Activated CD8-positive, alpha-beta memory T cell treated with anti-CD3 and anti-CD28 coated beads for 36 hours (primary cell): ENCODE data around the gene CLIC4. TPM values are rescaled to one million over a fixed set of nuclear protein-coding genes. Genes with fewer than 3 reads are reported as not detected.
"Not testable (repeated sequence)": the region's sequence is repeated elsewhere in the genome, so short reads cannot be mapped to it uniquely, and the experiment has no call there.

Experiments
- CTCF ChIA-PET: fragments of 350-600 bp; sonication (Branson Sonifier 250); formaldehyde crosslinking; loops from one replicate; lab custom pipeline; 2021; ENCODE audit warnings: antibody characterized with exemption; lab: Charles Lee
- POLR2A ChIA-PET: fragments of 350-600 bp; sonication (Branson Sonifier 250); formaldehyde crosslinking; loops from one replicate; lab custom pipeline; 2021; ENCODE audit warnings: antibody characterized with exemption; lab: Charles Lee
- total RNA-seq, 2 experiments: library from RNA; stranded (reverse); gene quantifications; one replicate each; pipeline ENCODE4 v1.2.3, GENCODE V29; 2021

The CLIC4 gene
- total RNA-seq, 2 experiments from 2014 or later: 20.7 to 21.0 TPM

DNA sequence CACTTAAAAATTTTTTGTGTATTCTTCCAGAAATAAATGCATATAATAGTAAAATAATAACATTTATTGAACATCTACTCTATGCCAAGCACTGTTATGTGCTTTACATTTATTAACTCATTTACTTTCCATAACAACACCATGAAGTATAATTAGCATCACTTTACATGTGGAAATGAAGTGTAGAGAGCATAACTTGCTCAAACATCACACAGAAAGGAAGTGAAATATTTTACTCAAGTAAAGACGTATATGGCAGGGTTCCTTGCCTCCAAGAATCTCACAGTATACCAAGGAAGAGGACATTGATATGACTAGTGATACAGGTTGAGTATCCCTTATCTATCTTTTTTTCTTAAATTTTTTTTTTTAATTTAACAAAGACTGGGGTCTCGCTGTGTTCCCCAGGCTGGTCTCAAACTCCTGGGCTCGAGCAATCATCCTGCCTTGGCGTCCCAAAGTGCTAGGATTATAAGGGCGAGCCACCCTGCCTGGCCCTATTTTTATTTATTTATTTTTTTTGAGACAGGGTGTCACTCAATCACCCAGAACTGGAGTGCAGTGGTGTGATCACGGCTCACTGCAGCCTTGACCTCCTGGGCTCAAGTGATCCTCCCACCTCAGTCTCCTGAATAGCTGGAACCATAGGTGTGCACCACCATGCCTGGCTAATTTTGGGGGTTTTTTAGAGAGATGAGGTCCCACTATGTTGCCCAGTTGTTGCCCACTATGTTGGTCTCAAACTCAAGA lies 7.7 kb upstream of the CLIC4 start:
- ChIA-PET CTCF (interaction anchor here (0.7 to 1.0 kb wide), 2 partner anchors 13 to 39 kb away, joined by 3 read pairs; no protein-coding TSS in a partner anchor), POLR2A (no interaction called here)

DNA sequence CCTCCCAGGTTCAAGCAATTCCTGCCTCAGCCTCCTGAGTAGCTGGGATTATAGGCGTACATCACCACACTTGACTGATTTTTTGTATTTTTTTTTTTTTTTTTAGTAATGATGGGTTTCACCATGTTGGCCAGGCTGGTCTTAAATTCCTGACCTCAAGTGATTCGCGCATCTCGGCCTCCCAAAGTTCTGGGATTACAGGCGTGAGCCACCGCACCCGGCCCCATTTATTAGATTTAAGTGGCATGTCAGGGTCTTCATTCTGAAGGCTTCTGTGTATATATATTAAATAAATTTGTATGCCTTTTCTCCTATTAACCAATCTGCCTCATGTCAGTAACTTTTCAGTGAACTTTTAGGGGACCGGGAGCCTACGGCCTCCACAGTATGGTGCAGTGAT lies 6.0 kb upstream of the CLIC4 start:
- CTCF ChIA-PET: interaction anchor here (0.6 to 0.7 kb wide), 2 partner anchors 39 to 175 kb away, joined by 3 to 4 read pairs; no protein-coding TSS in a partner anchor
- POLR2A ChIA-PET: no interaction called here

- ChIA-PET CTCF (interaction anchor here (0.7 kb wide), 1 partner anchor 59 kb away, joined by 3 read pairs; no protein-coding TSS in a partner anchor), POLR2A (no interaction called here)
Observed at GRCh38 chr1:24742090-24742938, 2.9 kb upstream of the CLIC4 start.

DNA sequence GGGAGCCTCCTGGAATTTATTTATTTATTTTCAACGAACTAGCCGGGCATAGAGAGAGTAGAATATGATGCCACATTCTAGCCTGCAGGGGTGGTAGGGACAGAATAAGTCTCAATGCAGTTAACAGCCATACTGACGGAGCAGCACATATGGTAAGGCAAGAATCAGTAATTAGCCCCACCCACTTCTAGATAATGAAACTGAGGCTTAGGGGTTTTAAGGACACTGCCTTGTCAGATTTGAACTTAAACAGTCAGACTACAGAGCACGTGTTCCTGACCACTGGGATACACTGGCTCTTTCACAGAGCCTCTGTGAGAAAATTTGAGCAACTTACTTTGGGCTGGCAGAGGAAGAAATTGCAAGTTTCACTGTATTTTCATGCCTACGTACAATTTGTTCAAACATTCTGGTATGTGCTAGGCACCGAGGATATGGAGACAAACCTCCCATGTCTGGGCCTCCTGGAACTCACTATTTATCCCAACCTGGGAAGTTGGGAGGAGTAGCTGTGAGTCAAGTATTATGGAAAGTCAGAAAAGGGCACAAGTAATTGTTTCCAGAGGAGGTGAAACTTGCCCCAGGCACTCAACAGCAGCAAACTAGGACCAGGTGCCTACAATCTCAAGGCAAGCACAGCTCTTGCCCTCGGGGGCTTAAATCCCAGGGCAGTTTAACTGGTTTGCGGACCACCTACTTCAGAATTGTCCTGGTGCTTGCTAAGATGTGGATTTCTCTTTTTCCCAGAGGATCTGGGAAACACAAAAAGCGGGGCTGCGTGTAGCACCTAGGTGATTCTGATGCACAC lies 1.6 kb upstream of the CLIC4 start:
- CTCF ChIA-PET: interaction anchor here (1.5 kb wide), 1 partner anchor 11 kb away, joined by 3 read pairs; no protein-coding TSS in a partner anchor
- POLR2A ChIA-PET: no interaction called here

DNA sequence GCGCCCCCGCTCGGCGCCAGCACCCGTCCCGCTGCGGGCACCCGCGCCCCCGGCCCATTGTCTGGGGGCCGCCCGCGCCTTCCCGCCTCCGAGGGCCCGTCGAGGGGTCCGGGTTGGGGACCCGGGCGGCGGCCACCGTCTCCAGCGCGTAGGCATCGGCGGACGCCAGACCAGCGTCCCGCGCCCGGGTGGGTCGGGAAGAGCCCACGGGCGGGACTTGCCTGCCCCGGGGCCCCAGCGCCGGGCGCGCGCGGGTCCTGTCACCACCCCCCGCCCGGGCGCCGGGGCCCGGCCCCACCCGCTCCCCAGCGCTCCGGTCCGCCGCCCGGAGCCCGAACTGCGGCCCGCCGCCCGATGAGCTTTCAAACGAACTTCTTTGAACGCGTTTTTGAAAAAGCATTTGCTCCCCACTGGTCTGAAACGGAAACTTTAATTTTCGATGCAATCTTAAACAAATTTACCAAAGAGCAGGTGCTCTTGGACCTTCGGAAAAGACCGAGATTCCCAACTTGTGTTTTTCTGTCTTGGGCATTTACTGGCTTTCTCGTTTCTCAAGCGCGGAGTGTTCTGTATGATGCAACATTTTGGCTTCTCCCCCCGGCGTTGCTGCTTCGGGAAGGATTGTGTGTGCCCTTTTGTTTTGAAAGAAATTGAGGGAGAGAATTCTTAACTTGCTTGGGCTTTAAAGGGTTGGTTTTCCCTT lies 615 bp downstream of the CLIC4 start:
- ChIA-PET CTCF (interaction anchor here (1.0 to 1.4 kb wide), 2 partner anchors 9 to 103 kb away, joined by 3 read pairs; no protein-coding TSS in a partner anchor), POLR2A (interaction anchor here (0.6 kb wide), 1 partner anchor 99 kb away, joined by 3 read pairs; no protein-coding TSS in a partner anchor)

GRCh38 chr1:24748191-24749121 lies 3.2 kb downstream of the CLIC4 start:
- POLR2A ChIA-PET: interaction anchor here (0.7 kb wide), 2 partner anchors 76 to 281 kb away, joined by 4 to 8 read pairs; no protein-coding TSS in a partner anchor
- CTCF ChIA-PET: no interaction called here

- ChIA-PET POLR2A (interaction anchor here (0.7 kb wide), 2 partner anchors 75 to 280 kb away, joined by 4 to 8 read pairs; no protein-coding TSS in a partner anchor), CTCF (no interaction called here)
Observed at GRCh38 chr1:24749252-24749651, 4.0 kb downstream of the CLIC4 start.

DNA sequence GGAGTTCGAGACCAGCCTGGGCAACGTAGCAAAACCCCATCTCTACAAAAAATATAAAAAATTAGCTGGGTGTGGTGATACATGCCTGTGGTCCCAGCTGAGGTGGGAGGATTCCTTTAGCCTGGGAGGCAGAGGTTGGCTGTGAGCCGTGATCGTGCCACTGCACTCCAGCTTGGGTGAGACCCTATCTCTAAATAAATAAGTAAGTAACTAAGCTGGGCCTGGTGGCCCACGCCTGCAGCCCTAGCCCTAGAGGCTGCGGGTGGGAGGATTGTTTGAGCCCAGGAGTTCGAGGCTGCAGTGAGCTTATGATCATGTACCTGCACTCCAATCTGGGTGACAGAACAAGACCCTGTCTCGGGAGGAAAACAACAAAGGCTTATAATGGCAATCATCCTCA lies 4.6 kb downstream of the CLIC4 start:
- ChIA-PET POLR2A (no interaction called here), CTCF (interaction anchor here (0.5 kb wide), 1 partner anchor 66 kb away, joined by 3 read pairs; no protein-coding TSS in a partner anchor)

DNA sequence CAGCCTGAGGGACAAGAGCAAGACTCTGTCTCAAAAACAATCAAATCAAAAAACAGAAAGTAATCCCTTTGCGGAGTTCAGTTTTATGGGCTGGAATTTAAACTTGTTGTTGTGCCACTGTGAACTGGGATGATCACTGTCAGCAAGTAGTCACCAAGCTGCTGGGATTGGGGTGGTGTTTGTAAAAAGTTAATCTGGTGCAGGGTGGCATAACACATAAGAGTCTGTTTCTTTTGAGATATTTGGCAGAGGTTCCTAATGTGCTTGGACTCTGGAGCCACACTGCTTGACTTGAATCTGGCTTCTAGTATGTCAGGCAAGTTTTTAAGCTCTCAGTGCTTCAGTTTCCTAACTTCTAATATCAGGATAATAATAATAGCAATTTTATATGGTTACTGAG lies 6.6 kb downstream of the CLIC4 start:
- CTCF ChIA-PET: no interaction called here
- POLR2A ChIA-PET: no interaction called here

GRCh38 chr1:24752305-24752704 lies 7.1 kb downstream of the CLIC4 start:
- ChIA-PET CTCF (no interaction called here), POLR2A (no interaction called here)

DNA sequence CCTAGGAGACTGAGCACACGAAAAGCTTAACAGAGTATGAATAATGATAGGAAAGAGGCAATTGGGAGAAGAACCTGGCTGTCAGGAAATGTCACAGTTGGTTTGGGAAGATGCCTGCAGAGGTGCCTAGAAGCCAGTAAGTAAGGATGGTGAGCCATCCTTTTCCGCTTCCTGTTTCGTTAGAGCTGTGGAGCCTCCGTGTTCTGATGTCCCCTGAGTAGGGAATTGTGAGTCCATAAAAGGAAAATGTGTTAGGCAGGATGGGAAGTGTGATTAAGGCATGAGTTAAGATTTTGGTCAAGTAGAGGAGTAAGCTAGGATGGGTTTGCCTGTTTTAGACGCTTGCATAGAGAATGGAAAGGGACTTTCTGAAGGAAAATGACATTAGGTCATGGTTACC lies 9.0 kb downstream of the CLIC4 start:
- ChIA-PET POLR2A (no interaction called here), CTCF (interaction anchor here (0.6 to 0.9 kb wide), 2 partner anchors 27 to 1396 kb away, joined by 3 to 5 read pairs; no protein-coding TSS in a partner anchor)

DNA sequence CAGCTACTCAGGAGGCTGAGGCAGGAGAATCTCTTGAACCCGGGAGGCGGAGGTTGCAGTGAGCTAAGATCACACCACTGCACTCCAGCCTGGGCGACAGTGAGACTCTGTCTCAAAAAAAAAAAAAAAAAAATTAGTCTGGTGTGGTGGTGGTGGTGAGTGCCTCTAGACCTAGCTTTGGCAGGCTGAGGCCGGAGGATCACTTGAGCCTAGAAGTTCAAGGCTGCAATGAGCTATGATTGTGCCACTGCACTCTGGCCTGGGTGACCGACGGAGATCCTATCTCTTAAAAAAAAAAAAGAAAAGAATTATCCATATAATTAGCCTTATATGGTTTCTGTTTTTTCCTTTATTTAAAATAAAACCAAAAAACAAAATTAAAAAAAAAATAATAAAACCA lies 10.1 kb downstream of the CLIC4 start:
- CTCF ChIA-PET: interaction anchor here (0.7 to 1.4 kb wide), 2 partner anchors 9 to 69 kb away, joined by 3 read pairs; no protein-coding TSS in a partner anchor
- POLR2A ChIA-PET: not testable (repeated sequence)

DNA sequence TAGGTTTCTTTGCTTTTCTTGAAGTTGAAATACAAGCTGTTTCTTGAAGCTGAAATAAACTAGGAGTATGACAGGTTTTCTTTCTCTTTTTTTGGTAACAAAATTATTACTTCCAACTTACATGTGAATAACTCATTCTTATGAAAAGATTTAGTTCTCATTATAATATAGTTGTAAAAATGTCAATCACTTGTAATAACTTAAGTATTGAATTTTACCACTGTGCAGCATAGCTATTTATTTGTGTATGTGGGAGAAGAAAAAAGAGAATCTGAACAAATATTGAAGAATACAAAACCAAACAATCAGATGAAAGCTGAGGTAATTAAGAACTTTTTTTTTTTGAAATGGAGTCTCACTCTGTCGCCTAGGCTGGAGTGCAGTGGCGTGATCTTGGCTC lies 11.1 kb downstream of the CLIC4 start:
- ChIA-PET POLR2A (no interaction called here), CTCF (interaction anchor here (0.7 kb wide), 1 partner anchor 79 kb away, joined by 3 read pairs; no protein-coding TSS in a partner anchor)

GRCh38 chr1:24759492-24759891 lies 14.2 kb downstream of the CLIC4 start:
- CTCF ChIA-PET: no interaction called here
- POLR2A ChIA-PET: no interaction called here

DNA sequence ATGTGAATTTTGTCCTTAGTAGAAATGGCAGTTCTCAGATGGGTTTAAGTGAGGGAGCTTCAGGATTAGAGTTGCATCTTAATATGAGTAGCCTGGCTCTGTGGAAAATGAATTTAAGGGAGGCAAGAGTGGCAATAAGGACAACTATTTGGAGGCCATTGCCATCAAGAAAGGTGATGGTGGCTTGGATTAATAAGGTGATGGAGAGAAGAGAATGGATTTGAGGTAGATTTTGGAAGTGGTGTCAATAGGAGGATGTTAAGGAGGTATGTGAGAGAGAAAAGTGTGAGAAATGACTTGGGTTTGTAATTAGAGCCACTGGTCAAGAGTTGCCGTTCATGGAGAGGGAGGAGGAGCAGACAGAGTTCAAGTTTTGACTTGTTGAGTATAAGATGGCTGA lies 16.3 kb downstream of the CLIC4 start:
- POLR2A ChIA-PET: no interaction called here
- CTCF ChIA-PET: no interaction called here

DNA sequence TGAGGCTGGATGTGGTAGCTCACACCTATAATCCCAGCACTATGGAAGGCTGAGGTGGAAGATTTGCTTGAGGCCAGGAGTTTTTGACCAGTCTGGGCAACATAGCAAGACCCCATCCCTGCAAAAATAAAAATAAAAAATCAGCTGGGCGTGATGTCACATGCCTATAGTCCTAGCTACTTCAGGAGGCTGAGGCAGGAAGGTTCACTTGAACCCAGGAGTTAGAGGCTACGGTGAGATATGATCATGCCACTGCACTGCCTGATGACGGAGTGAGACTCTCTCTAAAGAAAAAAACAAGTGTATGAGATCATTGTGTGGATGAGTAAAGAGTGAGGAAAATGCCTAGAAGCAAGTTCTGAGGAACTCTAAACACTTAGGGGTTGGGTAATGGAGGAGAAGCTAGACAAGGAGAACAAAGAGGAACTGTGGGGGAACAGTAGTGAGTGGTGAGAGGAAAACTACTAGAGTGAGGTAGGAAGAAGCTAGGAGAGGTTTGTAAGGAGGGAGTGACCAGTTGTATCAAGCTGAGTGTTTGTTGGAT lies 17.0 kb downstream of the CLIC4 start:
- POLR2A ChIA-PET: no interaction called here
- CTCF ChIA-PET: no interaction called here

DNA sequence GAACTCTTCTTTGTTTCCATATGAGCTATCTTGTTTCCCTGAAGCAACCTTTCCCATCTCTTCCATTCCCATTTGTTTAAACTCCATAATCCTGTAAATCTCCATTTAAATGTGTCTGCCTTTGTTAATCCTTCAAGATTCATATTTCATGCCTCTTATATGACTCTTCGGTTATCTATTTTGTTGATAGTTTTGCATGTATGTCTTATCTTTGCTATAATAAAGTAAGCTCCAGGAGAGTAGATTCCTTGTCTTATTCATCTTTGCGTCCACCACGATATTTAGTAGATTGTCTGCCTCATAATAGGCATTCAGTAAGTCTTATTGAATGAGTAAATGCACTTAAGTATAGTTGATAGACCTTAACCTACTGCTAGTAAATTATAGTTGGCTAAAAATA lies 18.4 kb downstream of the CLIC4 start:
- ChIA-PET POLR2A (no interaction called here), CTCF (interaction anchor here (0.6 kb wide), 1 partner anchor 1419 kb away, joined by 3 read pairs; the partner anchor contains the start of gene HNRNPR)
